Measurements from ENCODE around the gene ETHE1.

GRCh38 chr19:43574424-43575155 is 47.6 kb upstream of the ETHE1 start:
- TF ChIP-seq CTCF (conservative IDR thresholded peaks at IDR 0.05; ENCODE audit: low read depth, low read length) (no peak), EZH2 (IDR thresholded peaks at IDR 0.05; ENCODE audit: borderline replicate concordance, low read depth, low read length, poor library complexity, severe bottlenecking) (no peak)
